HG03103 (cell line): ENCODE measurements around the gene MACROD2.
"Not testable (repeated sequence)": the region's sequence is repeated elsewhere in the genome, so short reads cannot be mapped to it uniquely, and the experiment has no call there.

Source experiments
- ATAC-seq: cut with Tn5 transposase; IDR thresholded peaks from one replicate; pipeline ENCODE4 v1.9.1; 2021; ENCODE audit warnings: low read depth; ENCODE audit not compliant: unreplicated experiment

MACROD2 gene

GRCh38 chr20:14235355-14235754 lies 240.0 kb downstream of the MACROD2 start:
- no peak for ATAC-seq

- ATAC-seq, result no peak
Measured at GRCh38 chr20:14245368-14245970, 250.2 kb downstream of the MACROD2 start.

- ATAC-seq, result no peak
Measured at GRCh38 chr20:14259689-14260088, 264.4 kb downstream of the MACROD2 start.

DNA sequence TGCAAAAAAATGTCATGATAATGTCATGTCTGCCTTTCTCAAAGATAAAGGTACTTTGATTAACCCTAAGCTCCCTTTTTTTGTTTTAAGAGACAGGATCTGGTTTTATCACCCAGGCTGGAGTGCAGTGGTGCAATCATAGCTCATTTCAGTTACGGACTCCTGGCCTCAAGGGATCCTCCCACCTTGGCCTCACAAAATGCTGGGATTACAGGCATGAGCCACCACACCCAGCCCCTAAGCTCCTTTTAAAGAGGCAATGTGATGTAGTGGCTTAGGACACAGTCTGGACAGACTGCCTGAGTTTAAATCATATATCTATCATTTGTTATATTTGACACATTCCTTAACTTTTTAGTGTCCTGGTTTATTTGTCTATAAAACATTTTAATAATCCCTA lies 265.1 kb downstream of the MACROD2 start:
- no peak for ATAC-seq

GRCh38 chr20:14264869-14265268 lies 269.6 kb downstream of the MACROD2 start:
- no peak for ATAC-seq

GRCh38 chr20:14266246-14266645 lies 270.9 kb downstream of the MACROD2 start:
- ATAC-seq, result no peak

GRCh38 chr20:14270751-14271150 lies 275.4 kb downstream of the MACROD2 start:
- ATAC-seq, result not testable (repeated sequence)

DNA sequence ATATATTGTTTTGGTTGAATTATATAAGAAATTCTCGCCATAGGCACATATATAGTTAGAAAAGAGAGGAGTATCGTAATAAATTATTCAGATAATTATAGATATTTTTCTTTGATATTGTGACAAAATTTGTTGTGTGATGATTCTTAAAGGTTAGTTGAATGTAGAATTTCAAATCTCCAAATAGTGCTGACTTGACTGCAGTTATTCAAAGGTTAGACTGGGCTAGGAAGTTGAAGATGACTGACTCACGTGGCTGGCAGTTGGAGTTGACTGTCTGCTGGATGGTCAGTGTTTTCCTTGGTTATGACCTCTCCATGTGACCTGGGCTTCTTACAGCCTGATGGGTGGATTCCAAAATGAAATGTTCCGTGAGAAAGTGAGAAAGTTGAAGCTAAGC lies 286.8 kb downstream of the MACROD2 start:
- ATAC-seq, result no peak

DNA sequence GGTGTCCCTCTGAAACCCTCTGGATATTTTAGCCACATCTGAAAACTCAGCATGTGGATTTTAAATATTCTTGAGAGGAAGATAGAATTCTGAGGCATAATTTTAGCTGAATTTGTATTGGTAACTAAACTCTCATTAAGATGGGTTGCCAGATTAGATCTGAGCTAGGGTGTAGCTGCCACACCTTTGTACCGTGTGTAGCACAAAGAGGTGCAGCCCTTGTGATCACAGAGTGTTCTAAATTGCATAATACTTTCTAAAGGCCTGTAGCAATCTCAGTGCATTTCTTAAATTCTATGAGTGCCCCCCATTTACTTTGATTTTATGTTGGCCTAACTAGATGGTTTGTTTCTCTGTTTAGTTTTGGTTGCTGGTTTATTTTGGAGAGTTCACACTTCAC lies 289.1 kb downstream of the MACROD2 start:
- ATAC-seq, result no peak

DNA sequence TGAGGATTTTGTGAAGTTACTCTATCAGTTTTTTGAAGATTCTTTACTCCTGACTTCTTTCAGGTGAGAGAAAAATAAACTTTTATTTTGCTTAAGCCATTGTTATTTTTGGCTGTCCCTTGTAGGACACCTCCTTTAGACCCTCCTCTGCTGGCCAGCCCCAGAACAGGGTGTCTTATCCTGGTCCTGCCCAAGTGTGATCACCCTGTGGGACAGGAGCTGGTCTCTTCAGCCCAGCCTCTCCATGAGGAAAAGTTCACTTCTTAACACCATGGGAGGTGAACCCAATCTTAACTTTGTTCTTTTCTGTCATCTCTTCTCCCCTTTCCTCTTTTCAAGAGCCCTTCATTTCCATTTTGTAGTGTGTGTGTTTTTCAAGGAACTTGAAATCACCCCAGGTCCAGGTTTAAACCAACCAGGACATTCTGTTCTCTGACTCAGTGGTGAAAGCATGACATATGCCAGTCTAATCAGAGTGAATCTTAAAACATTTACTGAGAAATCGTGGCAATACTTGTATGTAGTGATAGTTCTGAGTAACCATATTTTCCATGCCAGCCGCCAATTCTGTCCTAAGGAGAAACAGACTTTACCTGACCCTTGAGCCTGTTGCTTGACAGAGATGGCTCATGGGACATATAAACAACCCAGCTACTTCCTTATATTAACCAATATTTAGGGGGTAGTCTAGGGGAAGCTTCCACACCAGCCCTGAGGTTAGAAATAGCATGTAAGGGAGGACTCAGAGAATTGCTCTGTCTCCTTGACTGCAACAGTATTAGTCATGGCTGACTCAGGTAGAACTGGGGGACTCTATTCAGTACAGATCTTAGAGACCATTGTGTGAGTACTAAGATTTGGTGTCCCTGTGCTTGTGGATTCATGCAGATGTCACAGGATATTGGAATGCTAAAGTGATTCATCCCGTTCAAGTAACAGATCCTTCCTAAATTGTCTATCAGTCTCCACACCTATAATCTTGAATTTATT lies 293.3 kb downstream of the MACROD2 start:
- no peak for ATAC-seq

- no peak for ATAC-seq
Measured at GRCh38 chr20:14291502-14291901, 296.2 kb downstream of the MACROD2 start.

DNA sequence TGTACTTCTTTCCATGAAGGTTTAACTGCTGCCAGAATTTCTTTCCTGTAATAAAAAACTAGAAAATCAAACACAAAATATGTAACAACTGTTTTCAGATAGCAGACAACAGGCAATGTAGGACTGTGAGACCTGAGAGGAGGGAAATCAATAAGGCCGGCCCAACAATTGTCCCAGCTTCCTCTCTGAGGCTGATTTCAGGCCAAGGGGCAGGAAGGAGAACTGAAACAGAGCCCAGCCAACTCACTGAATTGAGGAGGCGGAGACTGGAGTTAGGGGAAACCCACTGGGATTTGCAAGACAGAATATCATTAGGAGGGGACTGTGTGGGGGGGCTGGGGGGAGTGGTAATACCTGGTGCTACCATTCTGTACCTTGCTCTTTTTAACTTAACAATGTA lies 299.9 kb downstream of the MACROD2 start:
- ATAC-seq, result no peak

GRCh38 chr20:14295770-14296309 lies 300.5 kb downstream of the MACROD2 start:
- ATAC-seq, result no peak

GRCh38 chr20:14299831-14300230 lies 304.5 kb downstream of the MACROD2 start:
- no peak for ATAC-seq

DNA sequence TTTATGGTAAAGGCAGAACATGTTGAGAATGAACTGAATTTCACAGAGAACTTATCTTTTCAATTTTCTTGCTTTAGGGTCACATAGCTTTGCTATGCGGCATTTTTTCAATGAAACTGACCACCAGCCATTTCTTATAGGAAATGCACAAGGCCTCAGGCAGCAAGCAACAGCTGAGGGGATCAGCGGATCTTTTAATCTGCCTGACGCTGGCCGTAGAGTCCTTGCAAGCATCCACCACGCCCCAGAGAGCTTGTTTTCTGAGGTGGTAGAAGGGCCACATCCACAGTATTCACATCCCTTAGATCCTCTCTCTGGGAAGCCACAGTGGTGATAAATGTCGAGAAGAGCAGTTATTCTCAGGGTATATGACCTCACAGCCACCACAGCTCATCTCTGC lies 307.8 kb downstream of the MACROD2 start:
- ATAC-seq, result no peak

GRCh38 chr20:14303651-14304050 lies 308.3 kb downstream of the MACROD2 start:
- ATAC-seq, result no peak

- no peak for ATAC-seq
Measured at GRCh38 chr20:14304472-14304871, 309.2 kb downstream of the MACROD2 start.

- ATAC-seq, result no peak
Measured at GRCh38 chr20:14307956-14308355, 312.6 kb downstream of the MACROD2 start.

DNA sequence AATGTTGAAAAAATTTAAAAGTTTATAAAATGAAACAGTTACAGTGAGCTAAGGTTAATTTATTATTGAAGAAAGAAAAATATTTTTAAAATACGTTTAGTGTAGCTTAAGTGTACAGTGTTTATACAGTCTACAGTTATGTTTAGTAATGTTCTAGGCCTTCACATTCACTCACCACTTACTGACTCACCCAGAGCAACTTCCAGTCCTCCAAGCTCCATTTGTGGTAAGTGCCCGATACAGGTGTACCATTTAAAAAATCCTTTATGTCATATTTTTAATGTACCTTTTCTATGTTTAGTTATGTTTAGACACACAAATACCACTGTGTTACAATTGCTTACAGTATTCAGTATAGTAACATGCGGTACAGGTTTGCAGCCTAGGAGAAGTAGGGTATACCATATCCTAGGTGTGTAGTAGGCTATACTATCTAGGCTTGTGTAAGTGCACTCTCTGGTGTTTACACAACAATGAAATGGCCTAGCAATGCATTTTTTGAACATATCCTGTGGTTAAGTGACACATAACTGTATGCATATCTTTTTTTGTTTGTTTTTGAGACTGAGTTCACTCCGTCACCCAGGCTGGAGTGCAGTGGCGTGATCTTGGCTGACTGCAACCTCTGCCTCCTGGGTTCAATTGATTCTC lies 315.8 kb downstream of the MACROD2 start:
- ATAC-seq, result no peak

GRCh38 chr20:14312001-14312400 lies 316.7 kb downstream of the MACROD2 start:
- no peak for ATAC-seq
